AG09309 (cell line): ENCODE results near the gene UBE2H.

Experiments
- DNase-seq: peaks from one replicate; pipeline ENCODE4 v3.0.0-alpha.2; 2010; ENCODE audit warnings: low read depth
- H3K4me3 ChIP-seq: 2 replicates; pipeline ENCODE4 v1.5.1; 2011; ENCODE audit warnings: mild to moderate bottlenecking, low read depth, low read length, moderate library complexity; ENCODE audit not compliant: control insufficient read depth
- TF ChIP-seq, protein P1 (sequence below): IDR thresholded peaks from 2 replicates; pipeline ENCODE4 v1.5.1; 2011; ENCODE audit warnings: mild to moderate bottlenecking, low read depth, low read length, inconsistent platforms; ENCODE audit not compliant: insufficient read depth, control insufficient read depth; ENCODE audit errors: missing control alignments

UBE2H gene

DNA sequence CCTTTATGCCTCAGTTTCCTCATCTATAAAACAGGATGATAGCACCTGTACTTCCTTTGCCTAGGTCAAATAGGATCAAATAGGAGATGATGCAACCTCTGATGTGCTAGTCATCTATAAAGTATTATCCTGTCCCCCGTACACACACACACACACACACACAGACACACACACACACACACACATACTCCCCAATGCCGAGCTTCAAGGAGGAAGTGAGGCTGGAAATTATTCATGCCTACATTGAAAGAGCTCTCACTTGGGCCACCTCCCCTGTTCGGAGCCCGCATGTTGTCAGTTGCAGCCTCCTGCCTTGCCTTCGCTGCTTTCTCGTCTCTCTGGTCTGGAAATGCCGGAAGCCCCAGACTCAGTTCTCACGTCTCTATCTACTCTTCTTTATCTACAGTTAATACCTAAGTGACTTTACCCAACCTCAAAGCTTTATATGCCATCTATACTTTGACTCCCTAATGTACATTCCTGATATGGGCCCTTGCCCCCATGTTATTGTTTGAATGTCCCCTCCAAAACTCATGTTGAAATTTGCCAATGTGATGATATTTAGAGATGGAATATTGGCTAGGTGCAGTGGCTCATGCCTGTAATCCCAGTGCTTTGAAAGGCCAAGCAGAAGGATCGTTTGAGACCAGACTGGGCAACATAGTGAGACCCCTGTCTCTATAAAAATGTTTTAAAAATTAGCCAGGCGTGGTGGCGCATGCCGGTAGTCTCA lies 6.9 kb upstream of the UBE2H start:
- no peak overlapping the region for H3K4me3 ChIP-seq
- DNase-seq: no peak
- TF ChIP-seq, protein P1, sequence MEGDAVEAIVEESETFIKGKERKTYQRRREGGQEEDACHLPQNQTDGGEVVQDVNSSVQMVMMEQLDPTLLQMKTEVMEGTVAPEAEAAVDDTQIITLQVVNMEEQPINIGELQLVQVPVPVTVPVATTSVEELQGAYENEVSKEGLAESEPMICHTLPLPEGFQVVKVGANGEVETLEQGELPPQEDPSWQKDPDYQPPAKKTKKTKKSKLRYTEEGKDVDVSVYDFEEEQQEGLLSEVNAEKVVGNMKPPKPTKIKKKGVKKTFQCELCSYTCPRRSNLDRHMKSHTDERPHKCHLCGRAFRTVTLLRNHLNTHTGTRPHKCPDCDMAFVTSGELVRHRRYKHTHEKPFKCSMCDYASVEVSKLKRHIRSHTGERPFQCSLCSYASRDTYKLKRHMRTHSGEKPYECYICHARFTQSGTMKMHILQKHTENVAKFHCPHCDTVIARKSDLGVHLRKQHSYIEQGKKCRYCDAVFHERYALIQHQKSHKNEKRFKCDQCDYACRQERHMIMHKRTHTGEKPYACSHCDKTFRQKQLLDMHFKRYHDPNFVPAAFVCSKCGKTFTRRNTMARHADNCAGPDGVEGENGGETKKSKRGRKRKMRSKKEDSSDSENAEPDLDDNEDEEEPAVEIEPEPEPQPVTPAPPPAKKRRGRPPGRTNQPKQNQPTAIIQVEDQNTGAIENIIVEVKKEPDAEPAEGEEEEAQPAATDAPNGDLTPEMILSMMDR: no peak

DNA sequence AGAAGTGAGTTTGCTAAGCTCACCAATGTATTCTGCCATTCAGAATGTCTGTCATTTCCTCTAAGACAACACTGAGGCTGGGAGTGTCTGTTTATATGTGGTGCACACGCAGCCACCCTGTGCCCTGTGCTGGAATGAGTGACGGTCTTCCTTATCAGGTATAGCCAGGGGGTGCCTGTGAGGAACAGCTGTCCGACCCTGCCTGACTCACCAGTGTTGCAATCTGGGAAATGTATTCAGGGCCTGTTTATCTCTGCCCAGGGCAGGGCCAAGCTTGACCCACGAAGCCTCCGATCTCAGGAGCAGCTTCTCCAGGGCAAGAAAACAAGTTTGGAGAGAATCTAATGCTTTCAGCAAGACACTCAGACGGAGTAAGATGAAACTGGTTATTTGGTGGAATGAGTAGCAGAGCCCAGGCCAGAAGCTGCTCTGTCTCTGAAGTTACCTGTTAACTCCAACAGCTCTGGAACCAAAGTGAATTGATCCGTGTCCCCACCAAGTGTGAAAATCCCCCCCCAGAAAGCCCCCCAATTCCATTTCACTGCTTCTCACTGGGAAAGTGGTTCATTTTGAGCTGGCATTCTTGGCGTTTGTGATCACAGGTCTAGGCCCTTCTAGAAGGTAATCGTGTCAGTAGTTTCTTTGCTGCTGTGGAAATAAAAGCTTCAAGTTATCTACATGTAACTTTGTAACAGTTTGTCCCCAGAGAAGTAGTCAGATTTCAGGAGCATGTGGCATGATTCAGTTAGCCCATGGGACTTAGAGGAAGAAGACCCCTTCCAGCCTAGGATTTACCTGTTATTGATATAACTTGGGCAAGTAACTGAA lies 6.1 kb upstream of the UBE2H start:
- no peak for DNase-seq
- H3K4me3 ChIP-seq: no peak overlapping the region
- TF ChIP-seq, protein P1: no peak

DNA sequence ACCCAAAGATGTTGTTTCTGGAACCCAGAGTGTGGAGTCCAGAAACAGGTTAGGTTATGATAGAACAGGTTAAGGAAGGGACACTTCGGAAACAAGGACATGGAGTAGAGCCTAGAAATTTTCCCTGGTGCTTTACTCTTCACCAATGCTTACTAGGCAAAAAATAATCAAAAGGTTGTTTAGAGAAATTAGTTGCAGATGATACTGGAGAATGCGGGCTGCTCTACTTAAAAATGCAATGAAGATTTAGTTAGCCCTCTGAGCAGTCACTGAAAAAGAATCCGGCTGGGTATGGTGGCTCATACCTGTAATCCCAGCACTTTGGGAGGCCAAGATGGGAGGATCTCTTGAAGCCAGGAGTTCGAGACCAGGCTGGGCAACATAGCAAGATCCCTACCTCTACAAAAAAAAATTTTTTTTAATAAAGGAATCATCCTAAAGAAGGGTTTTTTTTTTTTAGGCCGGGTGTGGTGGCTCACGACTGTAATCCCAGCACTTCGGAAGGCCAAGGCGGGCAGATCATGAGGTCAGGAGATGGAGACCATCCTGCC lies 3.3 kb upstream of the UBE2H start:
- TF ChIP-seq, protein P1: no peak
- no peak overlapping the region for H3K4me3 ChIP-seq
- no peak for DNase-seq

DNA sequence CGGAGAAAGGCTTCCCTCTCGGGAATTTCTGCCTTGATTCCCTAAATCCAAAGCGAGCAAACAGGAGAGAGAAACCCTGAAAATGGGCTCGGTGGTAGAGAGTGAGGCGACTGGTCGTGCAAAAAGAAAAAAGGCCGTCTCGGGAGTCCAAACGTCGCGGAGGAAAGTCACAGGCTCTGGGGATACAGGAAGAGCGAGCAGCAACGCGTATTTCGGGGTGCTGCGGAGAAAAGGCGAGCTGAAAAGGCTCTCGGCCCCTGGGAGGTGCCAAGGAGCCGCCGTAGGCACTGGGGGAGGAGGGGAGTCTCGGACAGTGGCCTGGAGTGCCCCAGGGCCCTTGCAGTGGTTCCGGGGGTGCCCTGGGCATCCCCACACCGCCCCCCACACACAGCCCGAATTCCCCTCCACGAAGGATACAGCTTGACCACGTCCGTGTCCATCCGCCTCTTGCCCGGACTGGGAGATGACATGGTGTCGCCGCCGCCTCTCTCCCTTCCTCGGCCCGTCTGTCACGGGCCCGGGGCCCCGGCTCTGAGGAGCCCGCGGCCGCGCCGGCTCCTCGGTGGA lies 591 bp downstream of the UBE2H start:
- DNase-seq: no peak
- H3K4me3 ChIP-seq: peak overlapping the region; percentile 91
- TF ChIP-seq, protein P1: no peak

DNA sequence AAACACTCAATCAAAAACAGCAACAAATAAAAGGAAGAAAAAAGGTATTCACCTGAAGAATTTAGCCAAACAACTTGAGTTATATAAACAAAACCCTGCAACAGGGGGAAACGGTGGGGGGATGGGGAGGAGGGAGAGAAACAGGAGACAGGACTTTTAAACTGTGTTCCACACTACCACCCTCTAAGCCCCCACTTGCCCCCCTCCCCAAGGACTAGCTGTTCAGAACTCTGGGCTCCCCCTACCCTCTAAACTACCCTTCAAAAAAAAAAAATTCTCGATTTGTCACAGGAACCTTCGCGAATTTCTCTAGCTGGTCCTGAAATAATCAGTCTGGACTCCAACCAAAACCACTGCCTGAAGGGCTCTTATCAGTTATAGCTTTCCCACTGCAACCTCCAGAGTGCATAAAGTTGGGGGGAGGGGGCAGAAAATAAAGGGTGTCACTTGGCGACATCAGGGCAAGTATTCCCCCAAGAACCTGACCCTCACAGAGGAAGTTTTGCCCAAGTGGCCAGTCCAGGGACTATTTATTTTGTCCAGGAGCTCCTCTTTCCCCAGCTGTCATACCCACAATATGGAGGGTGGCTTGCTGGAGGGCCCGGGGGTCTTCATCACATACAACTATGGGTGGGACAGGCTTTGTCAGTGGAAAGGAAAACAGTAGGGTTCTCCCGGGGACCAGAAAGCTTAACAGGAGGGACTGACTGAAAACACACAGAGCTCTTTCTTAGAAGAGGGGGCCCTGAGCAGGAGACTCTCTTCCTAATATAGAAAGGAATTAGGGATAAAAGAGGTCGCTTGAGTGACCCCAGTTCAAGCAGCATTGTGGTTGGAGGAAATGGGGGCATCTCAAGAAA lies 1.3 kb downstream of the UBE2H start:
- TF ChIP-seq, protein P1: no peak
- no peak for DNase-seq
- H3K4me3 ChIP-seq: peak overlapping the region; percentile 91

DNA sequence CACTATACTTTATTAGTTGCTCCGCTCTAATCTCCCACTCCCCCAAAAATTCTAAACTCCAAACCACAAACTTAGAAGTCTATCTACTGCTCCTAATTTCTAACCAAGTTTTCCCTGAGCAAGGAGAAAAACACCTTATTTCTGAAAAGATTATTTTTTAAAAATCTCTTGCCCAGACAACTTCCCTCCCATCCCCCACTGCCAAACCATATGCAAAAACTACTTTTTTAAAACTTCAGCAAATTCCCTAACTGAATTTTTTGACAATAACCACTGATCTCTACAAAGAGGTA lies 1.9 kb downstream of the UBE2H start:
- TF ChIP-seq, protein P1: no peak
- peak overlapping the region; percentile 91 for H3K4me3 ChIP-seq
- no peak for DNase-seq
